ENCODE measurements around the gene RAB4A. TPM values are rescaled to one million over a fixed set of nuclear protein-coding genes. Genes with fewer than 3 reads are reported as not detected.

The RAB4A gene
- polyA plus RNA-seq, 2 of the 4 experiments (the other 2 are of a cell fraction): 31.5 to 38.4 TPM

DNA sequence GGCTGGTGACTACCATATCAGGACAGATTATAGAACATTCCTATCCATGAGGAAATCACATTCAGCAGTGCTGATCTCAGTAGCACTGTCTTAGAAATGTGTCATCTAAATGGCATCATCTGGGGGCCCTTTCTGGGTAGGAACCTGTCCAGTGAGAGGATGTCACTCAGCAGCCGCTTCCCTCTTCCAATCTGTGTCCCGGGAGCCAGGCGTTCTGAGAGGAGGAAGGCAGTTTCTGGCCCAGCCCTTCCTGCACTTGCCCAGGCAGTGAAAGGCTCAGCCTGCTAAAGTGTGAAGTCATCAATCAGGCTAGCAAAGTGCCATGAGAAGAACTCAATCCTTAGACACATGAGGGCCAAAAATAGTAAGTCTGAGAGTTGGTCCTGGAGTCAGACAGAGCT lies 25.6 kb downstream of the RAB4A start:
- no peak for FAIRE-seq

DNA sequence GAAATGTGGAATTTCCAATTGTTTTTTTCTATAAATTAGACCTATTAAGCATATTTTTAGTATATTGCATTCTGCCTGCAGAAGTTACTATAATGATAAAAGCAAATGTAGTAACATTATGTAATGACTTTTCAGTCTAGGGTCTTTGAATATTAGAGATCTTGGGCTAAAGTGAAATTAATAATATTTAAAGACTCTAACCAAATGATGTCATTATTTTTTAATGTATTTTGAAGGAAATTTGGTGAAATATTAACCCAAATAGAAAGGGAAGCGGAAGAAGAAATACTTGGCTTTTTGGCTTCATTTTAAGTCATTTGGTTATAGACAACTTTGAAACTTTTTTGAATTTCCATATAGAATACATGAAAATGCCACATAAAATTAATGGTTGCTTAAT lies 26.8 kb downstream of the RAB4A start:
- POLR2A ChIA-PET: no interaction called here
- Histone ChIP-seq H3K9me3 (no peaks in the 10 kb centered on the region), H3K4me1 (no peaks in the 10 kb centered on the region), H3K4me2 (no peak overlapping the region), H3K27ac (no peak overlapping the region), H3K4me3 (no peak overlapping the region)
- 98% methylated on average over 1 of the region's 1 CpG for whole genome bisulfite sequencing (ENCODE audit: missing lambda C conversion rate)
- ATAC-seq (no peak), FAIRE-seq (no peak), DNase-seq (ENCODE audit: low read depth in 1 of 2, low spot score in 1 of 2) (no peak)
- CTCF ChIA-PET: no interaction called here
- no peak for TF ChIP-seq JUNB (IDR thresholded peaks at IDR 0.05)
- TF ChIP-seq, protein P1, sequence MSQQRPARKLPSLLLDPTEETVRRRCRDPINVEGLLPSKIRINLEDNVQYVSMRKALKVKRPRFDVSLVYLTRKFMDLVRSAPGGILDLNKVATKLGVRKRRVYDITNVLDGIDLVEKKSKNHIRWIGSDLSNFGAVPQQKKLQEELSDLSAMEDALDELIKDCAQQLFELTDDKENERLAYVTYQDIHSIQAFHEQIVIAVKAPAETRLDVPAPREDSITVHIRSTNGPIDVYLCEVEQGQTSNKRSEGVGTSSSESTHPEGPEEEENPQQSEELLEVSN (IDR thresholded peaks at IDR 0.05; ENCODE audit: borderline replicate concordance, low read depth): no peak
- TF ChIP-seq MAFK (IDR thresholded peaks at IDR 0.05; ENCODE audit: partially characterized antibody): no peak
- no peak for TF ChIP-seq ZNF302 (CRISPR knock-in tag; IDR thresholded peaks at IDR 0.05)
- no peak for TF ChIP-seq ESRRA (IDR thresholded peaks at IDR 0.05; ENCODE audit: borderline replicate concordance, low read length)
- TF ChIP-seq NPAS2 (CRISPR knock-in tag; IDR thresholded peaks at IDR 0.05; ENCODE audit: borderline replicate concordance): no peak
- TF ChIP-seq, protein P2, sequence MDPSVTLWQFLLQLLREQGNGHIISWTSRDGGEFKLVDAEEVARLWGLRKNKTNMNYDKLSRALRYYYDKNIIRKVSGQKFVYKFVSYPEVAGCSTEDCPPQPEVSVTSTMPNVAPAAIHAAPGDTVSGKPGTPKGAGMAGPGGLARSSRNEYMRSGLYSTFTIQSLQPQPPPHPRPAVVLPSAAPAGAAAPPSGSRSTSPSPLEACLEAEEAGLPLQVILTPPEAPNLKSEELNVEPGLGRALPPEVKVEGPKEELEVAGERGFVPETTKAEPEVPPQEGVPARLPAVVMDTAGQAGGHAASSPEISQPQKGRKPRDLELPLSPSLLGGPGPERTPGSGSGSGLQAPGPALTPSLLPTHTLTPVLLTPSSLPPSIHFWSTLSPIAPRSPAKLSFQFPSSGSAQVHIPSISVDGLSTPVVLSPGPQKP (IDR thresholded peaks at IDR 0.05; ENCODE audit: low read depth, low read length): no peak
- no peak for TF ChIP-seq ZSCAN20 (CRISPR knock-in tag; IDR thresholded peaks at IDR 0.05)
- TF ChIP-seq, protein P3, sequence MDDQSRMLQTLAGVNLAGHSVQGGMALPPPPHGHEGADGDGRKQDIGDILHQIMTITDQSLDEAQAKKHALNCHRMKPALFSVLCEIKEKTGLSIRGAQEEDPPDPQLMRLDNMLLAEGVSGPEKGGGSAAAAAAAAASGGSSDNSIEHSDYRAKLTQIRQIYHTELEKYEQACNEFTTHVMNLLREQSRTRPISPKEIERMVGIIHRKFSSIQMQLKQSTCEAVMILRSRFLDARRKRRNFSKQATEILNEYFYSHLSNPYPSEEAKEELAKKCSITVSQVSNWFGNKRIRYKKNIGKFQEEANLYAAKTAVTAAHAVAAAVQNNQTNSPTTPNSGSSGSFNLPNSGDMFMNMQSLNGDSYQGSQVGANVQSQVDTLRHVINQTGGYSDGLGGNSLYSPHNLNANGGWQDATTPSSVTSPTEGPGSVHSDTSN (IDR thresholded peaks at IDR 0.05): no peak
- no peak for TF ChIP-seq RARB (CRISPR knock-in tag; IDR thresholded peaks at IDR 0.05)
- TF ChIP-seq EP300 (IDR thresholded peaks at IDR 0.05): no peak
- TF ChIP-seq, protein P4, sequence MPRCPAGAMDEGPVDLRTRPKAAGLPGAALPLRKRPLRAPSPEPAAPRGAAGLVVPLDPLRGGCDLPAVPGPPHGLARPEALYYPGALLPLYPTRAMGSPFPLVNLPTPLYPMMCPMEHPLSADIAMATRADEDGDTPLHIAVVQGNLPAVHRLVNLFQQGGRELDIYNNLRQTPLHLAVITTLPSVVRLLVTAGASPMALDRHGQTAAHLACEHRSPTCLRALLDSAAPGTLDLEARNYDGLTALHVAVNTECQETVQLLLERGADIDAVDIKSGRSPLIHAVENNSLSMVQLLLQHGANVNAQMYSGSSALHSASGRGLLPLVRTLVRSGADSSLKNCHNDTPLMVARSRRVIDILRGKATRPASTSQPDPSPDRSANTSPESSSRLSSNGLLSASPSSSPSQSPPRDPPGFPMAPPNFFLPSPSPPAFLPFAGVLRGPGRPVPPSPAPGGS (IDR thresholded peaks at IDR 0.05): no peak

More for the DNA sequence above, 25.6 kb downstream of the RAB4A start:
- Histone ChIP-seq H3K4me2 (no peak overlapping the region), H3K4me3 (no peak overlapping the region), H3K9me3 (no peaks in the 10 kb centered on the region), H3K4me1 (no peaks in the 10 kb centered on the region), H3K27ac (no peak overlapping the region)
- 95% methylated on average over 3 of the region's 3 CpGs for WGBS (ENCODE audit: missing lambda C conversion rate)
- TF ChIP-seq HOXB13 (CRISPR knock-in tag; IDR thresholded peaks at IDR 0.05; ENCODE audit: low read depth): no peak
- POLR2A ChIA-PET: interaction anchor here (0.8 kb wide), 1 partner anchor 212 kb away, joined by 5 read pairs; the partner anchor contains the start of gene NUP133
- CTCF ChIA-PET: interaction anchor here (0.9 to 2.9 kb wide), 3 partner anchors 28 to 157 kb away, joined by 3 to 7 read pairs (median 4); no protein-coding TSS in a partner anchor
- ATAC-seq: no peak; a peak in 2 of 6 replicates
- no peak for DNase-seq (ENCODE audit: low read depth in 1 of 2, low spot score in 1 of 2)

DNA sequence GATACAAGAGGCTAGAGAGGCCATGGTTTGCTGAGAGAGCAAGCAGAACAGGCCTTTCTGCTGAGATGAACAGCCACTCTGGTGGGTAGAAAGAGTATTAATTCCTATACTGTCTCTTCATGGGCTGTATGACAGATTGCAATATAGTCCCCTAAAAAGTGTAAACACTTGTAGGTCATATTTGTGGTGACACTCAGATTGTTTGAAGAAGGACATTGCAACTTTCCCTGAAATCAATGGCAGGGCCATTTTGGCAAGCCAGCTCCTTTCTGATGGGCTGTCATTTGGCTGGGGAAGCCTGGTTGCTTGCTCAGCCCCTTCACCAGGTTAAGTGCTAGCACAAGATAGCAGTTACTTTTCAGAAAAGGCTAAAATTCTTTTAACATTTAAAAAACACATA lies 27.5 kb downstream of the RAB4A start:
- ATAC-seq (no peak), FAIRE-seq (no peak), DNase-seq (ENCODE audit: low read depth in 1 of 2, low spot score in 1 of 2) (no peak)
- no peak overlapping the region for H3K4me2 ChIP-seq
- H3K9me3 ChIP-seq: no peaks in the 10 kb centered on the region
- no peak overlapping the region for H3K4me3 ChIP-seq
- H3K4me1 ChIP-seq: no peaks in the 10 kb centered on the region
- TF ChIP-seq RCOR1 (IDR thresholded peaks at IDR 0.05; ENCODE audit: low read depth, low read length): no peak
- no peak for TF ChIP-seq ESRRA (IDR thresholded peaks at IDR 0.05; ENCODE audit: borderline replicate concordance, low read length)
- no peak overlapping the region for H3K27ac ChIP-seq
- ChIA-PET CTCF (interaction anchor here (0.8 kb wide), 1 partner anchor 13 kb away, joined by 3 read pairs; no protein-coding TSS in a partner anchor), POLR2A (no interaction called here)

DNA sequence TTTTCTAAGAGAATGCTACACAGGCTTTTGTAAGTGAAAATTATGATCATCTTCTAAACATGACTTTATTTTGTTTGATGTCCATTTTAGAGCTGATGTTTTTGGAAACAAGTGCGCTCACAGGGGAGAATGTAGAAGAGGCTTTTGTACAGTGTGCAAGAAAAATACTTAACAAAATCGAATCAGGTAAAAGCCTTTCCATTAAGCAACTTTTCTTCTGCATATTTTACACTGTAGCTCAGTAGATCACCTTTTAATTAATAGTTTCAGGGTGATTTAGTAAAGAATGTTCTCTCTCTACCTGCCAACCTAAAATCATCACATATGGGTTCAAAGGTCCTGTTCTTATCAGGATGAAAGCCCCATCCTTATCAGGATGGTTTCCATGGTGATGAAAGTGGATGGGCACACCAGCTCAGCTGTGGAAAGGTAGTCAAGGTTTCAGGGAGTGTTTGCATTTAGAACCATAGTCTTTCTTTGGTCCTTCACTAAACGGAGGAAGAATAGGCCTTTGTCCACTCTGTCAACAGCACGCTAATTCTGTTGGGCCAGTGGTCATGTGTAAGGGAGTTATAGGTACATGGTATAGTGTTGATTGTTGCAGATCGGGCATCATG lies 28.1 kb downstream of the RAB4A start:
- FAIRE-seq (no peak), DNase-seq (ENCODE audit: low read depth in 1 of 2, low spot score in 1 of 2) (no peak), ATAC-seq (no peak)
- Histone ChIP-seq H3K4me2 (no peak overlapping the region), H3K9me3 (no peaks in the 10 kb centered on the region), H3K4me3 (no peak overlapping the region), H3K4me1 (no peaks in the 10 kb centered on the region), H3K27ac (no peak overlapping the region)
- ChIA-PET POLR2A (no interaction called here), CTCF (interaction anchor here (0.8 kb wide), 2 partner anchors 14 to 40 kb away, joined by 3 to 4 read pairs; no protein-coding TSS in a partner anchor)
- TF ChIP-seq NPAS2 (CRISPR knock-in tag; IDR thresholded peaks at IDR 0.05; ENCODE audit: borderline replicate concordance) (no peak), TFCP2L1 (CRISPR knock-in tag; IDR thresholded peaks at IDR 0.05) (no peak), EP300 (IDR thresholded peaks at IDR 0.05) (no peak)
- WGBS (ENCODE audit: missing lambda C conversion rate): 87% methylated on average over 5 of the region's 5 CpGs

All from A549 (cell line).